HEK293T (cell line): ENCODE data around the gene CDCA4.

Source experiments
- BHLHE40 ChIP-seq: fragments of 450-650 bp; IDR thresholded peaks from 2 replicates; pipeline ENCODE4 v1.6.1; 2016; ENCODE audit warnings: mild to moderate bottlenecking, moderate library complexity, borderline replicate concordance
- CTBP1 ChIP-seq: fragments of 450-650 bp; IDR thresholded peaks from 2 replicates; pipeline ENCODE4 v1.6.1; 2016; ENCODE audit warnings: borderline replicate concordance
- ELF4 ChIP-seq: fragments of 450-650 bp; IDR thresholded peaks from 2 replicates; pipeline ENCODE4 v1.6.1; 2017; ENCODE audit warnings: antibody characterized with exemption
- FOXA1 ChIP-seq: fragments of 450-650 bp; IDR thresholded peaks from 2 replicates; pipeline ENCODE4 v1.6.1; 2016; ENCODE audit warnings: mild to moderate bottlenecking
- FOXK2 ChIP-seq: fragments of 450-650 bp; IDR thresholded peaks from 2 replicates; pipeline ENCODE4 v1.6.1; 2016; ENCODE audit warnings: mild to moderate bottlenecking
- FOXM1 ChIP-seq: fragments of 450-650 bp; IDR thresholded peaks from 2 replicates; pipeline ENCODE4 v1.6.1; 2017; ENCODE audit warnings: mild to moderate bottlenecking, borderline replicate concordance
- HDGF ChIP-seq: fragments of 450-650 bp; IDR thresholded peaks from 2 replicates; pipeline ENCODE4 v1.6.1; 2017; ENCODE audit warnings: antibody characterized with exemption, borderline replicate concordance
- L3MBTL2 ChIP-seq: fragments of 450-650 bp; conservative IDR thresholded peaks from 2 replicates; pipeline ENCODE4 v1.6.1; 2016; ENCODE audit warnings: mild to moderate bottlenecking
- NFRKB ChIP-seq: fragments of 450-650 bp; IDR thresholded peaks from 2 replicates; pipeline ENCODE4 v1.6.1; 2016; ENCODE audit warnings: mild to moderate bottlenecking, moderate library complexity
- PKNOX1 ChIP-seq: fragments of 450-650 bp; IDR thresholded peaks from 2 replicates; pipeline ENCODE4 v1.6.1; 2016
- SP1 ChIP-seq: fragments of 450-650 bp; IDR thresholded peaks from 2 replicates; pipeline ENCODE4 v1.6.1; 2017
- SUZ12 ChIP-seq: fragments of 450-650 bp; IDR thresholded peaks from 2 replicates; pipeline ENCODE4 v1.6.1; 2016; ENCODE audit warnings: mild to moderate bottlenecking
- TARDBP ChIP-seq: fragments of 450-650 bp; IDR thresholded peaks from 2 replicates; pipeline ENCODE4 v1.6.1; 2016
- ZNF384 ChIP-seq: fragments of 450-650 bp; IDR thresholded peaks from 2 replicates; pipeline ENCODE4 v1.6.1; 2016

GRCh38 chr14:104974665-104975390 is 46.1 kb downstream of the CDCA4 start:
- TF ChIP-seq FOXK2 (no peak), L3MBTL2 (no peak), SP1 (no peak), FOXM1 (no peak), HDGF (no peak), BHLHE40 (no peak), CTBP1 (no peak), ELF4 (no peak), TARDBP (no peak), NFRKB (no peak), SUZ12 (no peak), ZNF384 (no peak), FOXA1 (no peak), PKNOX1 (no peak)
